GM23248 (cell line): ENCODE measurements around the gene ANO6.

Source experiments
- EZH2 ChIP-seq: fragments of 200-600 bp; sonication (generic); IDR thresholded peaks from 2 replicates; pipeline ENCODE4 v1.6.1; 2018; ENCODE audit warnings: antibody characterized with exemption, mild to moderate bottlenecking; ENCODE audit not compliant: insufficient read depth, poor library complexity, severe bottlenecking
- EZH2phosphoT487 ChIP-seq: fragments of 200-600 bp; sonication (generic); IDR thresholded peaks from 2 replicates; pipeline ENCODE4 v1.6.1; 2018; ENCODE audit warnings: antibody characterized with exemption, moderate library complexity, mild to moderate bottlenecking, low read depth; ENCODE audit not compliant: insufficient read depth

GRCh38 chr12:45269412-45269751 is 53.5 kb downstream of the ANO6 start:
- TF ChIP-seq EZH2phosphoT487 (no peak), EZH2 (no peak)
